ENCODE data around the gene PATE4.

PATE4 gene

DNA sequence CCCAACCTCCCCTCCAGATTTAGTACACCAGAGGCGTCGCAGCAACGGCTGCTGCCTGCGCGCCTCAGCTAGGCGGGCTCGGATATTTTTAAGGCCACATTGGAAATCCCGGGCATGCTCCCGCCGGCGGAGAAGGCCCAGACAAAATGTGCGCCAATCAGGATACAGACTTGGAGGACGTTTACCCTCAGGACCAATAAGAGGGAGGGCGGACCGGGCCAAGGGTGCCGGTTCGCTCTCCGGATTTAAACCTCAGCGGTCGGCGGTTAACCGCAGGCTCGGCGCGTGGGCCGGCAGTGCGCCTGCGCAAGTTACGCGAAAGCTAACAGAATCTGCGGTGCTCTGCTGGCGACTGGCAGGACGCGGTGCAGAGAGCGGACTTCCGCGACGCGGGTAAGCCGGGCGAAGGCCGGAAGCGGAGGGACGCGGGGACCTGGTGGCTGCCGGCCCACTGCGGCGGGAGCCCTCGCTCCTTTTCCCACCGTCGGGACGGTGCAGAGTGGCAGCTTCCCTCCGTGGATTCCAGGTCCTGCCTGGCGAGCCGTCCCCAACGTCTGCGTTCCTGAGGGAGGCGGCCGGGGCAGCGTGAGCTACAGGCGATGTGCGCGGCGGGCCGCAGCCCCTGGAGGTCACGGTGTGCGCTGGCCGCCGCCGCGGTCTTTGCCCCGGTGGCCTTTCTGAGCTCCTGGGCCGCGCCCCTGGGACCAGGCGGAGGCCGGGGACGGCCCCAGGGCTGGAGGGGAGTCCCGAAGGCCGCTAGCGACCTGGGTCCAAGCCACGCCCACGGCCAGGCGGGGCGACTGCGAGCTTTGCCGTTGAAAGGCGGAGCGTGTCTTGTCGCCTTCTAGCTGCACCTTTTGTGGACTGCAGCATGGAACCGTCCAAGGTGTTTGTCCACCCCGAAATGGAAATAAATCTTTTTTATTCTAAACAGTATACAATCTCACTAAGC lies 54.5 kb downstream of the PATE4 start, which contains the start of gene HYLS1:
TSS of gene HYLS1 (plus strand) at position 296 of the 952 bp plus-strand sequence. CDS start 11,701 bp downstream, outside the sequence.
- DNase-seq (ENCODE audit: low read depth, low spot score), result peak; percentile 82
